Uterus (tissue), 4 donors: Measurements from ENCODE around the gene TTC1. TPM values are rescaled to one million over a fixed set of nuclear protein-coding genes. Genes with fewer than 3 reads are reported as not detected.

Source experiments
- DNase-seq, 2 donors: peaks; one replicate each; pipeline ENCODE4 v3.0.0-alpha.2; 2019 to 2020
- H3K27ac ChIP-seq, 2 donors: fragments of 200-600 bp; sonication (generic); 1 replicate in 1 of 2; 2 replicates in 1 of 2; pipeline ENCODE4 v1.5.1; 2016 to 2018
- H3K27me3 ChIP-seq, 2 donors: fragments of 200-600 bp; sonication (generic); one replicate each; pipeline ENCODE4 v1.5.1; 2018 to 2019; ENCODE audit warnings: control low read depth in 1 of 2
- H3K36me3 ChIP-seq, 2 donors: fragments of 200-600 bp; sonication (generic); one replicate each; pipeline ENCODE4 v1.5.1; 2019; ENCODE audit warnings: control low read depth in 1 of 2
- H3K4me1 ChIP-seq, 2 donors: fragments of 200-600 bp; sonication (generic); one replicate each; pipeline ENCODE4 v1.5.1; 2018 to 2019; ENCODE audit warnings: control low read depth in 1 of 2
- H3K4me3 ChIP-seq, 2 donors: fragments of 200-600 bp; sonication (generic); 1 replicate in 1 of 2; 2 replicates in 1 of 2; pipeline ENCODE4 v1.5.1; 2018 to 2019; ENCODE audit warnings: mild to moderate bottlenecking in 1 of 2
- H3K9me3 ChIP-seq, 2 donors: fragments of 200-600 bp; sonication (generic); one replicate each; pipeline ENCODE4 v1.5.1; 2019; ENCODE audit warnings: control low read depth in 1 of 2
- CTCF ChIP-seq, 4 experiments: fragments of 200-600 bp in 2 of 4; fragments of 450-650 bp in 2 of 4; sonication (generic) in 2 of 4; IDR thresholded peaks; one replicate each; pipeline ENCODE4 v1.5.1; 2016 to 2019; ENCODE audit warnings: antibody characterized with exemption in 4 of 4, mild to moderate bottlenecking in 2 of 4, moderate library complexity in 1 of 4
- POLR2A ChIP-seq, 2 donors: fragments of 450-650 bp; IDR thresholded peaks; one replicate each; pipeline ENCODE4 v1.6.1; 2016; ENCODE audit warnings: antibody characterized with exemption in 2 of 2, mild to moderate bottlenecking in 1 of 2, moderate library complexity in 1 of 2
- intact Hi-C: fragments of 100-400 bp; cut with DNase I; formaldehyde crosslinking; loops from one replicate; pipeline ENCODE4 v1.15.1; 2023; ENCODE audit warnings: low total_unique reads
- total RNA-seq, 4 donors: library from RNA; depleted of rRNA in 3 of 4; stranded (reverse); fragments of >200 nt in 3 of 4; gene quantifications; one replicate each; pipeline versions ENCODE4 v1.1.0 to v1.2.4, GENCODE V29; 2014 to 2023
- donor health status: DM: yes; HTN: yes; CAD: no.

TTC1 gene
- total RNA-seq, 4 donors from 2014 or later, result 9.7 to 43.5 (median 41.1) TPM

DNA sequence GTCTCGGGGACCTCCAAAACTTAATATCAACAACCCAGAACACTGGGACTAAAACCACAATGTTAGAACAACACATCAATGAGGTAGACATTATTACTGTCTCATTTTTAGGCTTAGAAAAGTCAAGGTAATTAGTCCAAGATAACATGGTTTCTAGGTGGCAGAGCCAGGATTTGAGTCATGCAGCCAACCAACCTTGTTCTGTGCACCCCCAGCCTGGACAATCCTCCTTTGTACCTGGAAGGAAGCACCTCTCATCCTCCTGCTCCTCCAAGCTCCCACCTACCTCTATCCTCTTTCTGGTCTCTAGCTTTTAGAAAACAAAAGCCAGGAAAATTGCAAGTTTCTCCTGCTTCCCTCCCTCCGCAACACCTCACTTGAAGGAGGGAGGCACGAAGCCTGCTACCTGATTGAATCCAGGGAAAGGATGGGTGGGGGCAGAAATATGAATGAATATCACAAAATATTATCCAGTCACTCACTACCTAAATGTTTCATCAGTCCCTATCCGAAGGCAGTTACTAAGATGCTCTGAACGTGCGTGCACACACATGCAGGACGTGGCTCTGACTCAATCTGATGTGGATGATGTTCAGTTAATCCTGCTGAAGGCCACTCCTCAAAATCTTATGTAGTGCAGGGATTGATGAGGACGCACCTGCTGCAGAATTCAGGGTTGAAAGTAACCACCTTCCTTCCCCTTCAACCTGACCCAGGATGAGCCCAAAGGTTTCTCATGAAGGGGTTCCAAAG lies 26.3 kb upstream of the TTC1 start:
- intact Hi-C loops, result loop anchor here (10.0 kb wide), 1 partner anchor 538 kb away; no protein-coding TSS in a partner anchor
- TF ChIP-seq POLR2A (IDR thresholded peaks at IDR 0.05) (no peak), CTCF (IDR thresholded peaks at IDR 0.05) (no peak)
- Histone ChIP-seq H3K27ac (no peak overlapping the region), H3K36me3 (no peaks in the 10 kb centered on the region), H3K9me3 (no peaks in the 10 kb centered on the region), H3K27me3 (no peaks in the 10 kb centered on the region), H3K4me3 (no peak overlapping the region), H3K4me1 (no peaks in the 10 kb centered on the region)
- DNase-seq, result no peak

GRCh38 chr5:159987031-159987674 lies 21.8 kb upstream of the TTC1 start:
- peak; percentile 70 to 75 for DNase-seq
- H3K27me3 ChIP-seq, result peaks cover 0 to 7% of the 10 kb centered on the region in 2 donors
- intact Hi-C loops, result loop anchor here (10.0 kb wide), 1 partner anchor 542 kb away; no protein-coding TSS in a partner anchor

GRCh38 chr5:159990506-159990905 lies 18.4 kb upstream of the TTC1 start:
- Histone ChIP-seq H3K4me3 (no peak overlapping the region), H3K9me3 (peaks cover 0 to 3% of the 10 kb centered on the region in 2 donors), H3K36me3 (no peaks in the 10 kb centered on the region), H3K4me1 (no peaks in the 10 kb centered on the region), H3K27ac (no peak overlapping the region), H3K27me3 (peaks cover 0 to 7% of the 10 kb centered on the region in 2 donors)
- intact Hi-C loops, result no loop called here
- TF ChIP-seq CTCF (IDR thresholded peaks at IDR 0.05) (no peak), POLR2A (IDR thresholded peaks at IDR 0.05) (no peak)
- DNase-seq, result no peak

More at GRCh38 chr5:159987031-159987674, 21.8 kb upstream of the TTC1 start:
- Histone ChIP-seq H3K27ac (no peak overlapping the region), H3K4me1 (no peaks in the 10 kb centered on the region), H3K9me3 (no peaks in the 10 kb centered on the region), H3K4me3 (peak overlapping the region; percentile 16 to 44), H3K36me3 (no peaks in the 10 kb centered on the region)
- TF ChIP-seq POLR2A (IDR thresholded peaks at IDR 0.05) (peak in 1 of 2 donors; percentile 12), CTCF (IDR thresholded peaks at IDR 0.05) (peak; percentile 67 to 78 (median 72))

DNA sequence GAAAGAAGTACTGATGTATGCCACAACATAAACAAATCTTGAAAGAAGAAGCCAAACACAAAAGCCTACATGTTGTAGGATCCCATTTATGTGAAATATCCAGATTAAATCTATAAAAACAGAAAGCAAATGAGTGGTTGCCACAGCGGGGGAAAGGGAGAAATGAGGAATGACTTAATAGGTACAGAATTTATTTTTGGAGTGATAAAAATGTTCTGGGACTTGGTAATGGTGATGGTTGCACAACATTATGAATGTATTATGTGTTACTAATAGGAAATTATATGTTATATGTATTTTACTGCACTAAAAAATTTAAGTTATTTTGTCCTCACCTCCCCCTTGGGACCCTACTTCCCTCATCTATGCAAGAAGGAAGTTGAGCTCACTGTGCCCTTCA lies 16.4 kb upstream of the TTC1 start:
- Histone ChIP-seq H3K27me3 (peaks cover 0 to 7% of the 10 kb centered on the region in 2 donors), H3K27ac (no peak overlapping the region), H3K36me3 (no peaks in the 10 kb centered on the region), H3K9me3 (peaks cover 0 to 3% of the 10 kb centered on the region in 2 donors), H3K4me1 (no peaks in the 10 kb centered on the region), H3K4me3 (no peak overlapping the region)
- DNase-seq, result no peak
- no peak for TF ChIP-seq POLR2A (IDR thresholded peaks at IDR 0.05)
- no peak for TF ChIP-seq CTCF (IDR thresholded peaks at IDR 0.05)
- intact Hi-C loops, result no loop called here

GRCh38 chr5:159993194-159993593 lies 15.7 kb upstream of the TTC1 start:
- peaks cover 0 to 3% of the 10 kb centered on the region in 2 donors for H3K9me3 ChIP-seq
- H3K27me3 ChIP-seq, result peaks cover 0 to 7% of the 10 kb centered on the region in 2 donors
- H3K36me3 ChIP-seq, result no peaks in the 10 kb centered on the region
- TF ChIP-seq POLR2A (IDR thresholded peaks at IDR 0.05), result no peak
- no peak for TF ChIP-seq CTCF (IDR thresholded peaks at IDR 0.05)
- no peak for DNase-seq
- no peak overlapping the region for H3K27ac ChIP-seq
- no peaks in the 10 kb centered on the region for H3K4me1 ChIP-seq
- H3K4me3 ChIP-seq, result no peak overlapping the region
- intact Hi-C loops, result no loop called here
